H9 (cell line): ENCODE data around the gene KCNJ1. TPM values are rescaled to one million over a fixed set of nuclear protein-coding genes. Genes with fewer than 3 reads are reported as not detected.

Experiments
- DNase-seq: peaks from one replicate; pipeline ENCODE4 v3.0.0-alpha.2; 2017
- H2AFZ ChIP-seq: one replicate; pipeline ENCODE4 v1.6.1; 2013; ENCODE audit warnings: mild to moderate bottlenecking, low read length, control low read depth, moderate library complexity
- H2AK5ac ChIP-seq: 2 replicates; pipeline ENCODE4 v1.6.1; 2013; ENCODE audit warnings: low read length, control low read depth, mixed read lengths; ENCODE audit not compliant: insufficient read length
- H2BK120ac ChIP-seq: one replicate; pipeline ENCODE4 v1.6.1; 2013; ENCODE audit warnings: low read depth, mild to moderate bottlenecking, low read length, control low read depth, inconsistent platforms; ENCODE audit not compliant: poor library complexity, severe bottlenecking
- H2BK12ac ChIP-seq: 2 replicates; pipeline ENCODE4 v1.6.1; 2013; ENCODE audit warnings: low read length, control low read depth, mixed read lengths, low read depth; ENCODE audit not compliant: insufficient read length
- H2BK15ac ChIP-seq: 2 replicates; pipeline ENCODE4 v1.6.1; 2013; ENCODE audit warnings: low read depth, low read length, control low read depth
- H2BK20ac ChIP-seq: one replicate; pipeline ENCODE4 v1.6.1; 2013; ENCODE audit warnings: low read depth, mild to moderate bottlenecking, low read length, control low read depth, inconsistent platforms; ENCODE audit not compliant: poor library complexity, severe bottlenecking
- H2BK5ac ChIP-seq: 2 replicates; pipeline ENCODE4 v1.6.1; 2013; ENCODE audit warnings: low read length, control low read depth, mixed read lengths; ENCODE audit not compliant: insufficient read length
- H3K14ac ChIP-seq: 2 replicates; pipeline ENCODE4 v1.6.1; 2013; ENCODE audit warnings: low read length, control low read depth; ENCODE audit not compliant: insufficient read depth
- H3K18ac ChIP-seq: 2 replicates; pipeline ENCODE4 v1.6.1; 2013; ENCODE audit warnings: low read depth, mild to moderate bottlenecking, mixed read lengths, low read length, control low read depth; ENCODE audit not compliant: insufficient read length
- H3K23ac ChIP-seq: 2 replicates; pipeline ENCODE4 v1.6.1; 2013; ENCODE audit warnings: low read length, control low read depth, mixed read lengths, low read depth; ENCODE audit not compliant: insufficient read length
- H3K23me2 ChIP-seq: 2 replicates; pipeline ENCODE4 v1.6.1; 2013; ENCODE audit warnings: low read depth, mild to moderate bottlenecking, mixed read lengths, low read length, control low read depth; ENCODE audit not compliant: insufficient read length, poor library complexity, severe bottlenecking
- H3K27ac ChIP-seq: 2 replicates; pipeline ENCODE4 v1.5.1; 2013; ENCODE audit warnings: low read length, control low read depth, mixed read lengths, low read depth; ENCODE audit not compliant: insufficient read length
- H3K27me3 ChIP-seq: 2 replicates; pipeline ENCODE4 v1.6.1; 2013; ENCODE audit warnings: low read length, control low read depth, inconsistent platforms; ENCODE audit not compliant: insufficient read depth
- H3K4ac ChIP-seq: 2 replicates; pipeline ENCODE4 v1.6.1; 2013; ENCODE audit warnings: low read depth, mild to moderate bottlenecking, control low read depth, inconsistent platforms, low read length, moderate library complexity
- H3K4me1 ChIP-seq: 2 replicates; pipeline ENCODE4 v1.6.1; 2013; ENCODE audit warnings: low read length, control low read depth, inconsistent platforms; ENCODE audit not compliant: insufficient read depth
- H3K4me2 ChIP-seq: 2 replicates; pipeline ENCODE4 v1.6.1; 2013; ENCODE audit warnings: low read length, control low read depth, mixed read lengths; ENCODE audit not compliant: insufficient read length, insufficient read depth
- H3K56ac ChIP-seq: 2 replicates; pipeline ENCODE4 v1.6.1; 2013; ENCODE audit warnings: low read depth, mild to moderate bottlenecking, mixed read lengths, low read length, control low read depth; ENCODE audit not compliant: insufficient read length
- H3K79me1 ChIP-seq: 2 replicates; pipeline ENCODE4 v1.6.1; 2013; ENCODE audit warnings: low read depth, mild to moderate bottlenecking, moderate library complexity, low read length, control low read depth, inconsistent platforms; ENCODE audit not compliant: insufficient read depth, poor library complexity, severe bottlenecking
- H3K79me2 ChIP-seq: 2 replicates; pipeline ENCODE4 v1.6.1; 2013; ENCODE audit warnings: low read length, control low read depth, inconsistent platforms; ENCODE audit not compliant: insufficient read depth
- H3K9ac ChIP-seq: 2 replicates; pipeline ENCODE4 v1.6.1; 2013; ENCODE audit warnings: low read length, control low read depth, mixed read lengths; ENCODE audit not compliant: insufficient read length; ENCODE audit errors: extremely low read depth
- H3K9me3 ChIP-seq: one replicate; pipeline ENCODE4 v1.6.1; 2013; ENCODE audit warnings: low read depth, low read length, inconsistent platforms; ENCODE audit not compliant: control insufficient read depth
- H3T11ph ChIP-seq: one replicate; pipeline ENCODE4 v1.6.1; 2013; ENCODE audit warnings: mild to moderate bottlenecking, low read length, control low read depth, inconsistent platforms
- H4K20me1 ChIP-seq: one replicate; pipeline ENCODE4 v1.6.1; 2013; ENCODE audit not compliant: control insufficient read depth, insufficient read length, insufficient read depth
- H4K5ac ChIP-seq: 2 replicates; pipeline ENCODE4 v1.6.1; 2013; ENCODE audit warnings: low read depth, mild to moderate bottlenecking, mixed read lengths, low read length, control low read depth; ENCODE audit not compliant: insufficient read length
- H4K8ac ChIP-seq: replicated peaks from 2 replicates; pipeline ENCODE4 v1.6.1; 2013; ENCODE audit warnings: low read length, control low read depth, mixed read lengths, low read depth; ENCODE audit not compliant: insufficient read length
- H4K91ac ChIP-seq: 2 replicates; pipeline ENCODE4 v1.6.1; 2013; ENCODE audit warnings: low read depth, mild to moderate bottlenecking, moderate library complexity, mixed read lengths, low read length, control low read depth; ENCODE audit not compliant: insufficient read length
- H3K27ac Mint-ChIP-seq, 3 experiments: 2 replicates in 2 of 3; 3 replicates in 1 of 3; pipeline ENCODE4 v1.8.0; 2020 to 2021; ENCODE audit warnings: mixed read lengths in 3 of 3, mild to moderate bottlenecking in 1 of 3, moderate library complexity in 1 of 3
- H3K27me3 Mint-ChIP-seq: 2 replicates; pipeline ENCODE4 v1.8.0; 2021; ENCODE audit warnings: low read depth, mild to moderate bottlenecking, moderate library complexity, mixed read lengths
- H3K36me3 Mint-ChIP-seq, 3 experiments: 2 replicates in 2 of 3; 3 replicates in 1 of 3; pipeline ENCODE4 v1.8.0; 2020 to 2021; ENCODE audit warnings: low read depth in 3 of 3, mixed read lengths in 3 of 3; ENCODE audit not compliant: insufficient read depth in 1 of 3
- H3K4me1 Mint-ChIP-seq, 2 experiments: 2 replicates each; pipeline ENCODE4 v1.8.0; 2020; ENCODE audit warnings: mixed read lengths in 2 of 2
- H3K4me3 Mint-ChIP-seq, 2 experiments: 2 replicates in 1 of 2; 3 replicates in 1 of 2; pipeline ENCODE4 v1.8.0; 2020 to 2021; ENCODE audit warnings: mild to moderate bottlenecking in 2 of 2, mixed read lengths in 2 of 2, moderate library complexity in 1 of 2
- H3K9me3 Mint-ChIP-seq, 2 experiments: 2 replicates in 1 of 2; 3 replicates in 1 of 2; pipeline ENCODE4 v1.8.0; 2020; ENCODE audit warnings: mild to moderate bottlenecking in 2 of 2, mixed read lengths in 2 of 2, moderate library complexity in 1 of 2
- WGBS: extraction: QIAGEN DNeasy Blood & Tissue Kit; methylation state at CpG from one replicate; pipeline ENCODE4 v1.1.7; 2013; ENCODE audit warnings: missing lambda C conversion rate, low lambda C conversion rate, mixed read lengths; ENCODE audit not compliant: insufficient read length; ENCODE audit errors: extremely low coverage; 5-methylcytosine and 5-hydroxymethylcytosine counted together
- total RNA-seq: library from RNA; stranded (reverse); gene quantifications from 2 replicates; pipeline ENCODE4 v1.2.1, GENCODE V29; 2021
- TF ChIP-seq, protein P1 (sequence below): fragments of 200-600 bp; sonication (generic); conservative IDR thresholded peaks from 3 replicates; pipeline ENCODE4 v1.8.0; 2021; ENCODE audit warnings: antibody characterized with exemption, mild to moderate bottlenecking

KCNJ1 gene
- total RNA-seq, 1 experiment from 2014 or later: not detected

- Histone ChIP-seq H3K27me3 (peaks cover 41% of the 10 kb centered on the region), H3K9ac (no peak overlapping the region), H3K4me1 (no peaks in the 10 kb centered on the region; the same call in 1 of the 2 replicates), H4K5ac (no peak overlapping the region), H2AK5ac (no peak overlapping the region), H2BK120ac (no peak overlapping the region), H3K56ac (no peak overlapping the region), H3K4ac (no peak overlapping the region), H4K8ac (no peak overlapping the region), H2BK20ac (no peak overlapping the region), H2BK12ac (no peak overlapping the region), H3K4me2 (no peak overlapping the region), H3K23ac (no peak overlapping the region), H3K79me2 (no peaks in the 10 kb centered on the region), H3K14ac (no peak overlapping the region), H3K9me3 (no peaks in the 10 kb centered on the region), H2BK5ac (no peak overlapping the region), H3K23me2 (peaks cover 5% of the 10 kb centered on the region), H4K20me1 (peaks cover 4% of the 10 kb centered on the region), H4K91ac (no peak overlapping the region), H2AFZ (no peak overlapping the region), H3T11ph (no peak overlapping the region), H3K18ac (no peak overlapping the region), H2BK15ac (no peak overlapping the region), H3K79me1 (no peaks in the 10 kb centered on the region), H3K27ac (no peak overlapping the region)
- H3K9me3 Mint-ChIP-seq: no peaks in the 10 kb centered on the region; a peak in 2 of 5 replicates
- TF ChIP-seq, protein P1, sequence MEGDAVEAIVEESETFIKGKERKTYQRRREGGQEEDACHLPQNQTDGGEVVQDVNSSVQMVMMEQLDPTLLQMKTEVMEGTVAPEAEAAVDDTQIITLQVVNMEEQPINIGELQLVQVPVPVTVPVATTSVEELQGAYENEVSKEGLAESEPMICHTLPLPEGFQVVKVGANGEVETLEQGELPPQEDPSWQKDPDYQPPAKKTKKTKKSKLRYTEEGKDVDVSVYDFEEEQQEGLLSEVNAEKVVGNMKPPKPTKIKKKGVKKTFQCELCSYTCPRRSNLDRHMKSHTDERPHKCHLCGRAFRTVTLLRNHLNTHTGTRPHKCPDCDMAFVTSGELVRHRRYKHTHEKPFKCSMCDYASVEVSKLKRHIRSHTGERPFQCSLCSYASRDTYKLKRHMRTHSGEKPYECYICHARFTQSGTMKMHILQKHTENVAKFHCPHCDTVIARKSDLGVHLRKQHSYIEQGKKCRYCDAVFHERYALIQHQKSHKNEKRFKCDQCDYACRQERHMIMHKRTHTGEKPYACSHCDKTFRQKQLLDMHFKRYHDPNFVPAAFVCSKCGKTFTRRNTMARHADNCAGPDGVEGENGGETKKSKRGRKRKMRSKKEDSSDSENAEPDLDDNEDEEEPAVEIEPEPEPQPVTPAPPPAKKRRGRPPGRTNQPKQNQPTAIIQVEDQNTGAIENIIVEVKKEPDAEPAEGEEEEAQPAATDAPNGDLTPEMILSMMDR: no peak
- no CpG with 5 or more reads among the region's 1 CpG for WGBS
- no peak overlapping the region for H3K4me3 Mint-ChIP-seq
- no peak for DNase-seq
- no peaks in the 10 kb centered on the region for H3K36me3 Mint-ChIP-seq
- H3K4me1 Mint-ChIP-seq: peaks cover 18 to 25% of the 10 kb centered on the region in 2 experiments
- H3K27me3 Mint-ChIP-seq: peaks cover 93% of the 10 kb centered on the region
- H3K27ac Mint-ChIP-seq: no peak overlapping the region
Measured at GRCh38 chr11:128897826-128898225, 30.7 kb upstream of the KCNJ1 start.
